VCaP (cell line): ENCODE results near the gene FBXO34.

Experiments used
- H3K27ac ChIP-seq: fragments of 450-650 bp; 2 replicates; pipeline ENCODE4 v1.5.1; 2017
- TF ChIP-seq, protein P1 (sequence below): fragments of 450-650 bp; conservative IDR thresholded peaks from 2 replicates; pipeline ENCODE4 v1.5.1; 2017; ENCODE audit warnings: mild to moderate bottlenecking, moderate library complexity

Gene FBXO34

DNA sequence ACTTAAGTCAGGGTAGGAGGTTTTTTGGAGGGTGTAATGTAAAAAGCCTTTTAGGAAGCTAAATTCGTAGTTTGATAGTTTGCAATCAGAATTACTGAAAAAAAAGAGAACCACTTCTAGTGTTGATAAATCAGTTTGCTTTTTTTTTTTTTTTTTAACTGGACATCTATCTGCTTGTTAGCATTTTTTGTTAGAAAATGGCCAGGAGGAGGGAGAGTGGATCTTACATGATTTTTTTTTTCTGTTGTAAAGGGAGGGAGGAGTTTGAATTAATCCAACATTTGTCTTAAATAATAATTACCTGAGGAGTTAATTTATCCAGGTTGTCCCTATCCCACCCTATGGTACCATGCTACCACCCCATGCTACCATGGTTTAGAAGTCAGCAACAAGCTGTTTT lies 1.2 kb downstream of the FBXO34 start:
- H3K27ac ChIP-seq, result peak overlapping the region; percentile 83
- TF ChIP-seq, protein P1, sequence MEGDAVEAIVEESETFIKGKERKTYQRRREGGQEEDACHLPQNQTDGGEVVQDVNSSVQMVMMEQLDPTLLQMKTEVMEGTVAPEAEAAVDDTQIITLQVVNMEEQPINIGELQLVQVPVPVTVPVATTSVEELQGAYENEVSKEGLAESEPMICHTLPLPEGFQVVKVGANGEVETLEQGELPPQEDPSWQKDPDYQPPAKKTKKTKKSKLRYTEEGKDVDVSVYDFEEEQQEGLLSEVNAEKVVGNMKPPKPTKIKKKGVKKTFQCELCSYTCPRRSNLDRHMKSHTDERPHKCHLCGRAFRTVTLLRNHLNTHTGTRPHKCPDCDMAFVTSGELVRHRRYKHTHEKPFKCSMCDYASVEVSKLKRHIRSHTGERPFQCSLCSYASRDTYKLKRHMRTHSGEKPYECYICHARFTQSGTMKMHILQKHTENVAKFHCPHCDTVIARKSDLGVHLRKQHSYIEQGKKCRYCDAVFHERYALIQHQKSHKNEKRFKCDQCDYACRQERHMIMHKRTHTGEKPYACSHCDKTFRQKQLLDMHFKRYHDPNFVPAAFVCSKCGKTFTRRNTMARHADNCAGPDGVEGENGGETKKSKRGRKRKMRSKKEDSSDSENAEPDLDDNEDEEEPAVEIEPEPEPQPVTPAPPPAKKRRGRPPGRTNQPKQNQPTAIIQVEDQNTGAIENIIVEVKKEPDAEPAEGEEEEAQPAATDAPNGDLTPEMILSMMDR, result no peak

DNA sequence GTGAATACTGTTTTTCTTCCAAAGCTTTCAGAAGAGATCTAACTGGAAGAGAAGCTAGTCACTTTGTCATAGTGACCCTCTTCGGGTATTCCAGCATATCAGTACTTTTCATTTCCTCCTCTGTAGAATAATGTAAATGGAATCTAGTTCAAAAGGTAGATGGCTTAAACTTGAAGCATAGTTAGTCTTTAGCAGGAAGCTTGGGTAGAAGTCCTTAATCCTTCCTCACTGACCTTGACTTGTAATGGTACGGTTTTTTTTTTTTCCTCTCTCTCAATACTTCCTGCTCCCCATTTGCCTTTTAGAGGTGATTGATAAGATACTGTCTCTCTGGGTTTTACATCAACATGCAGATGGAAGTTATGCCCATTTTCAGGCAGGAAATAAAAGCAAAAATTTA lies 1.7 kb downstream of the FBXO34 start:
- peak overlapping the region; percentile 83; the same call in 1 of the 2 replicates for H3K27ac ChIP-seq
- TF ChIP-seq, protein P1, result no peak

DNA sequence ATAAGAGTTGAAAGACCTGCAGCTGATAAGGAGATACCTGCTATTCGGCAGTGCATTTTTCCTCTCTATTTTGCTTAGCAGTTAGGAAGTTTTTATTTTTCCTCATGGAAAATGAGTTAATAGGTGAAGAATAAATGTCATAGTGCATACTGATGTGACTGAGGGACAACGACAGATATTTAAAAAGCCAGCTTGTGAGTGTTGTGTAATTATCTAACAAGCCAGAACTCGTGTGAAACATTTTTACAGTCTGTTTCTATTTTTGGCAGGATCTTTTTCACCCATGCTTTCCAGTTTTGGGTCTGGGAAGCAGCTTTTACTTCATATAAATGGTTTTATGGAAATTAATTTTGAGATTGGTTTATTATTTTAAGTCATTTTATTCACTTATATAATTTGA lies 2.9 kb downstream of the FBXO34 start:
- H3K27ac ChIP-seq, result no peak overlapping the region
- TF ChIP-seq, protein P1, result no peak

DNA sequence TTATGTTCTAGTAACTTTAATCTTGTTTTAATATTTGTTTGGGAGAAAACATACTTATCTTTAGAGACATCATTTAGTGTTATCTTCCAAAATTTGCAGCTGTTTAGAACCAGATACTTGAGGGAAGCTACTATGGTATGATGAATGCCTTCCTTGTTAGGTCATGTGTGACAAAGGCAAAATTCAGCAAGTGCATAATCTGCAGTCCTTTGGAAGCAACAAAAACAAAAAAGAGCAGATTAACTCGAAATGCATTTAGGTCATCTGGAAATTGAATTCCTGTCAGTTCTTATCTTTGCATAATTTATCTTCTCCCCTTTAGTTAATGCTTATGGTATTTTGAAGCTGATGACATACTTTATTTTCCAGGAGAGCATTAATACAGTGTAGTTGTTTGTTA lies 3.5 kb downstream of the FBXO34 start:
- no peak overlapping the region for H3K27ac ChIP-seq

DNA sequence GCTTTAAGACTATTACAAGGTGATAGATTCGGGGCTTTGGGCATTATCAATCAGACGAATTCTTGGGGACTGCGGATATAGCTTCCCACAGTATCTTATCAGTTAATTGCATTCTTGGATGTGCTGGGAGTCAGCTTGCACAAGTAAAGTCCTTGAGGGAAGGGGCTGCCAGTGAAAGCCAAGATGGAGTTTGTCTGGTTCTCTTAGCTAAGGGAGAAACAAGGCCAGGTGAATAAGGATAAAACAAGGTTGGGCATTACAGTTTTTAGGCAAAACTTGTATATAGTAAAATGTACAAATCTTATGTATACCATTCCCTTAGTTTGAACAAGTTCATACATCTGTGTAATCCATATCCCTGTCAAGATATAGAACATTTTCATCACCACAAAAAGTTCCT lies 5.5 kb downstream of the FBXO34 start:
- H3K27ac ChIP-seq, result no peak overlapping the region
- TF ChIP-seq, protein P1, result no peak

More for the DNA sequence above, 3.5 kb downstream of the FBXO34 start:
- TF ChIP-seq, protein P1, result no peak

DNA sequence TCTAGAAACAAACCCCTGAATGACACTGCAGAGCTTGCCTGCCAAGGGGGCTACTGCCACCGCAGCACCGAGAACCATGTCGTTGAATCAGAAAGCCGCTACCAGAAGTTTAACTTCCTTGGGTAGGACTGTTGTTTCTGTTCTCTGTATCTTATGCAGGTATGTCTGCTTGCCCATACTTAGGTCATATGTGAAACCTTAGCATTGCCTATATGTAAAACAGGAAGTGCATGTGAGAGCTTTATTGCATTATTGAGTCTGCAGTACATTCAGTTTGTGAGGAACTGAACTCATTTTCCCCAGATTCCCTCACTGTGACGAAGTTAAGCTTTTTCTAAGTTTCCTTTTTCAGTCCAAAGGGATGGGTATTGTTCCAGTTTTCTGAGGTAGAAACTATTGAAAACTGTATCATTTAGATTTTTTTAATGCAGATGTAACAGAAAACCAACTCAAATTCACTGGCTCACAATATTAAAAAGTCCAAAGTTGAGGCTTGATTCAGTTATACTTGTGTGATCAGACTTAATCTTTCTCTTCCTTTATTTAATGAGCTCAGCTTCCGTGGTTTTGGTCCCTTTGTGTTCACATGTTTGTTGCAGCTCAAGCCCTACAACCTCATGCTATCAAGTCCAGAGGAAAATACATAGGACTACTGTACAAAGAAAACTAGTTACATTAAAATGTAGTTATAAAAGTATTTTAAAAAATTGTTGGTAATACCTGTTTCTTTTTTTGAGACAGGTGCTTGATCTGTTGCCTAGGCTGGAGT lies 6.9 kb downstream of the FBXO34 start:
- no peak overlapping the region for H3K27ac ChIP-seq
- TF ChIP-seq, protein P1, result no peak

DNA sequence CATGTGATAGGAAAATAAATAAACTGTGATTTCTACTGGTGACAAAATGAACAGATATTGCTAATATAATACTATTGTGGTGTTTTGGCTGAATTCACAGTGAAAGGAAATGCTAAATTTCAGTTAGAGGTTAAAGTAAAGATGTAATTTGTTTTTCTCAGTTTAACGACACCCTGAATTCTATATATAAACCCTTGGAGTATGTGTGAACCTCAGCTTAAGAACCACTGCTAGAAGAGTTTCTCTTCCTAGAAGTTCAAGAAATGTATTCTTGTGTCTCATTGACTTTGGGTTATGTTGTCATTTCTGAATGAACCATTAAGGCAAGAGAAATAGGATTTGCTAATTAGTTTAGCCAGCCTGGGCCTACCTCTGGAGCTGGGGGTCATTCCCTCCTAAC lies 8.2 kb downstream of the FBXO34 start:
- TF ChIP-seq, protein P1, result no peak
- H3K27ac ChIP-seq, result no peak overlapping the region
